Tibial nerve (tissue), 4 donors: ENCODE data around the gene ATP1B4. TPM values are rescaled to one million over a fixed set of nuclear protein-coding genes. Genes with fewer than 3 reads are reported as not detected.

Experiments used
- DNase-seq, 2 donors: peaks; one replicate each; pipeline ENCODE4 v3.0.0-alpha.2; 2019; ENCODE audit warnings: low spot score in 2 of 2
- H3K27ac ChIP-seq, 4 donors: fragments of 200-600 bp; sonication (generic) in 3 of 4; one replicate each; pipeline ENCODE4 v1.5.1; 2017 to 2019; ENCODE audit warnings: mild to moderate bottlenecking in 1 of 4
- H3K27me3 ChIP-seq, 2 donors: fragments of 200-600 bp; sonication (generic) in 1 of 2; one replicate each; pipeline versions ENCODE4 v1.5.1 to v1.6.0; 2017 to 2019
- H3K36me3 ChIP-seq, 3 donors: fragments of 200-600 bp; sonication (generic); one replicate each; pipeline ENCODE4 v1.5.1; 2018 to 2019
- H3K4me1 ChIP-seq, 4 donors: fragments of 200-600 bp; sonication (generic) in 3 of 4; one replicate each; pipeline ENCODE4 v1.5.1; 2017 to 2019
- H3K4me3 ChIP-seq, 4 donors: fragments of 200-600 bp; sonication (generic) in 3 of 4; one replicate each; pipeline ENCODE4 v1.5.1; 2017 to 2019; ENCODE audit warnings: mild to moderate bottlenecking in 1 of 4, moderate library complexity in 1 of 4
- H3K9me3 ChIP-seq, 4 donors: fragments of 200-600 bp; sonication (generic) in 3 of 4; one replicate each; pipeline ENCODE4 v1.5.1; 2017 to 2019
- CTCF ChIP-seq, 5 experiments: fragments of 200-600 bp in 3 of 5; fragments of 450-650 bp in 2 of 5; sonication (generic) in 3 of 5; IDR thresholded peaks; one replicate each; pipeline ENCODE4 v1.5.1; 2016 to 2019; ENCODE audit warnings: antibody characterized with exemption in 5 of 5, mild to moderate bottlenecking in 3 of 5, moderate library complexity in 2 of 5
- EP300 ChIP-seq, 2 donors: sonication (generic); formaldehyde crosslinking; IDR thresholded peaks; one replicate each; pipeline ENCODE4 v1.6.1; 2017; ENCODE audit warnings: antibody characterized with exemption in 2 of 2, mild to moderate bottlenecking in 1 of 2
- POLR2A ChIP-seq, 2 donors: fragments of 450-650 bp; IDR thresholded peaks; one replicate each; pipeline ENCODE4 v1.6.1; 2017; ENCODE audit warnings: antibody characterized with exemption in 2 of 2, mild to moderate bottlenecking in 2 of 2, moderate library complexity in 2 of 2
- WGBS, 2 donors: methylation state at CpG; one replicate each; pipeline ENCODE4 v1.1.5; 2018; 5-methylcytosine and 5-hydroxymethylcytosine counted together
- total RNA-seq, 4 donors: library from RNA; depleted of rRNA; stranded (reverse); fragments of >200 nt; gene quantifications; one replicate each; pipeline ENCODE4 v1.1.0, GENCODE V29; 2016

ATP1B4 gene
- total RNA-seq, 4 donors from 2014 or later, result not detected

- Histone ChIP-seq H3K9me3 (no peaks in the 10 kb centered on the region), H3K27ac (no peak overlapping the region), H3K27me3 (no peaks in the 10 kb centered on the region), H3K36me3 (no peaks in the 10 kb centered on the region), H3K4me3 (no peak overlapping the region), H3K4me1 (no peaks in the 10 kb centered on the region)
- DNase-seq, result no peak
- WGBS, 2 donors, result 51 to 65% methylated on average over 2 to 3 of the region's 3 CpGs
- TF ChIP-seq EP300 (IDR thresholded peaks at IDR 0.05) (no peak), POLR2A (IDR thresholded peaks at IDR 0.05) (no peak), CTCF (IDR thresholded peaks at IDR 0.05) (no peak)
Observed at GRCh38 chrX:120367402-120368109, 5.7 kb downstream of the ATP1B4 start.

GRCh38 chrX:120372667-120373370 lies 10.9 kb downstream of the ATP1B4 start:
- peak in 1 of 2 donors; percentile 53 for DNase-seq
- Histone ChIP-seq H3K4me3 (no peak overlapping the region), H3K36me3 (no peaks in the 10 kb centered on the region), H3K27ac (peak overlapping the region in 2 of 4 donors; percentile 8 to 13), H3K27me3 (no peaks in the 10 kb centered on the region), H3K4me1 (no peaks in the 10 kb centered on the region), H3K9me3 (no peaks in the 10 kb centered on the region)
- WGBS, 2 donors, result 18 to 43% methylated on average over 6 of the region's 6 CpGs
- no peak for TF ChIP-seq POLR2A (IDR thresholded peaks at IDR 0.05)
- no peak for TF ChIP-seq CTCF (IDR thresholded peaks at IDR 0.05)
- TF ChIP-seq EP300 (IDR thresholded peaks at IDR 0.05), result peak in 1 of 2 donors; percentile 40

- no peaks in the 10 kb centered on the region for H3K4me1 ChIP-seq
- H3K36me3 ChIP-seq, result no peaks in the 10 kb centered on the region
- no peak overlapping the region for H3K27ac ChIP-seq
- H3K4me3 ChIP-seq, result no peak overlapping the region
- no peaks in the 10 kb centered on the region for H3K9me3 ChIP-seq
- TF ChIP-seq CTCF (IDR thresholded peaks at IDR 0.05) (no peak), EP300 (IDR thresholded peaks at IDR 0.05) (no peak), POLR2A (IDR thresholded peaks at IDR 0.05) (no peak)
- no peak for DNase-seq
- no peaks in the 10 kb centered on the region for H3K27me3 ChIP-seq
- 71 to 72% methylated on average over 3 of the region's 3 CpGs for WGBS, 2 donors
Observed at GRCh38 chrX:120377179-120377578, 15.3 kb downstream of the ATP1B4 start.

- WGBS, 2 donors, result 79 to 83% methylated on average over 1 of the region's 1 CpG
- Histone ChIP-seq H3K9me3 (no peaks in the 10 kb centered on the region), H3K4me1 (no peaks in the 10 kb centered on the region), H3K27me3 (no peaks in the 10 kb centered on the region), H3K36me3 (no peaks in the 10 kb centered on the region), H3K27ac (no peak overlapping the region), H3K4me3 (no peak overlapping the region)
- no peak for DNase-seq
- TF ChIP-seq CTCF (IDR thresholded peaks at IDR 0.05), result no peak
- TF ChIP-seq EP300 (IDR thresholded peaks at IDR 0.05), result no peak
- no peak for TF ChIP-seq POLR2A (IDR thresholded peaks at IDR 0.05)
Observed at GRCh38 chrX:120377715-120378114, 15.8 kb downstream of the ATP1B4 start.

- 90 to 96% methylated on average over 5 of the region's 5 CpGs for WGBS, 2 donors
- no peak overlapping the region for H3K4me3 ChIP-seq
- H3K36me3 ChIP-seq, result no peaks in the 10 kb centered on the region
- no peaks in the 10 kb centered on the region for H3K4me1 ChIP-seq
- TF ChIP-seq EP300 (IDR thresholded peaks at IDR 0.05), result no peak
- TF ChIP-seq CTCF (IDR thresholded peaks at IDR 0.05), result no peak
- no peak for TF ChIP-seq POLR2A (IDR thresholded peaks at IDR 0.05)
- no peaks in the 10 kb centered on the region for H3K9me3 ChIP-seq
- no peak overlapping the region for H3K27ac ChIP-seq
- DNase-seq, result no peak
- H3K27me3 ChIP-seq, result no peaks in the 10 kb centered on the region
Observed at GRCh38 chrX:120378570-120378969, 16.7 kb downstream of the ATP1B4 start.
